H1 (cell line): ENCODE data around the gene SEC24B. TPM values are rescaled to one million over a fixed set of nuclear protein-coding genes. Genes with fewer than 3 reads are reported as not detected.

ENCODE experiments used
- CTCF ChIA-PET: fragments of 300-600 bp; sonication (Branson Sonifier 250); formaldehyde crosslinking; loops from one replicate; lab custom pipeline; 2021; ENCODE audit not compliant: partially characterized antibody; lab: Charles Lee
- POLR2A ChIA-PET: fragments of 300-600 bp; sonication (Branson Sonifier 250); formaldehyde crosslinking; loops from one replicate; lab custom pipeline; 2021; ENCODE audit warnings: inconsistent platforms; ENCODE audit not compliant: partially characterized antibody; lab: Charles Lee
- DNase-seq, 2 experiments: peaks; one replicate each; pipeline versions ENCODE4 v3.0.0 to v3.0.0-alpha.2; 2010 to 2022; ENCODE audit warnings: low spot score in 2 of 2, low read depth in 1 of 2, mixed read lengths in 1 of 2
- FAIRE-seq: peaks from 2 replicates; lab custom pipeline; 2011; peaks lifted over from hg19 to GRCh38; lab: Jason Lieb, UNC
- H2AFZ ChIP-seq: 2 replicates; pipeline ENCODE4 v1.8.1; 2012; ENCODE audit warnings: low read length, inconsistent platforms
- H2AK5ac ChIP-seq: 2 replicates; pipeline ENCODE4 v1.6.1; 2013; ENCODE audit warnings: low read depth, low read length
- H2BK120ac ChIP-seq: replicated peaks from 2 replicates; pipeline ENCODE3; 2013; ENCODE audit warnings: low read depth, low read length, inconsistent platforms
- H2BK12ac ChIP-seq: 2 replicates; pipeline ENCODE4 v1.6.1; 2013; ENCODE audit warnings: low read depth, low read length
- H2BK15ac ChIP-seq: 2 replicates; pipeline ENCODE4 v1.6.1; 2013; ENCODE audit warnings: low read length
- H2BK20ac ChIP-seq: 2 replicates; pipeline ENCODE4 v1.6.1; 2013; ENCODE audit warnings: low read length
- H2BK5ac ChIP-seq: 2 replicates; pipeline ENCODE4 v1.6.1; 2013; ENCODE audit warnings: low read depth, low read length
- H3K14ac ChIP-seq: 2 replicates; pipeline ENCODE4 v1.6.1; 2013; ENCODE audit warnings: inconsistent platforms; ENCODE audit not compliant: insufficient read length
- H3K18ac ChIP-seq: 2 replicates; pipeline ENCODE4 v1.6.1; 2013; ENCODE audit warnings: low read length; ENCODE audit errors: extremely low read depth
- H3K23ac ChIP-seq: 2 replicates; pipeline ENCODE4 v1.6.1; 2013; ENCODE audit warnings: inconsistent platforms; ENCODE audit not compliant: insufficient read length
- H3K23me2 ChIP-seq: 2 replicates; pipeline ENCODE4 v1.6.1; 2013; ENCODE audit warnings: low read depth, low read length
- H3K27ac ChIP-seq: 2 replicates; pipeline ENCODE4 v1.6.1; 2011; ENCODE audit warnings: low read depth, low read length, inconsistent platforms
- H3K27me3 ChIP-seq, 4 experiments: replicated peaks in 1 of 4; 1 replicate in 1 of 4; 2 replicates in 3 of 4; pipeline versions ENCODE4 v1.6.1 to v1.8.1; 2011 to 2013; ENCODE audit warnings: low read length in 3 of 4, mild to moderate bottlenecking in 3 of 4, inconsistent platforms in 2 of 4, mixed read lengths in 2 of 4, moderate library complexity in 1 of 4; ENCODE audit not compliant: control insufficient read depth in 3 of 4, insufficient read depth in 3 of 4; ENCODE audit errors: extremely low read depth in 1 of 4
- H3K36me3 ChIP-seq, 4 experiments: 2 replicates each; pipeline versions ENCODE4 v1.6.1 to v1.8.1; 2011 to 2013; ENCODE audit warnings: mild to moderate bottlenecking in 4 of 4, low read length in 3 of 4, moderate library complexity in 2 of 4, control low read depth in 1 of 4, inconsistent platforms in 1 of 4; ENCODE audit not compliant: insufficient read depth in 4 of 4, control insufficient read depth in 2 of 4
- H3K4ac ChIP-seq: replicated peaks from 2 replicates; pipeline ENCODE3; 2013; ENCODE audit warnings: low read length, low read depth, mixed read lengths, inconsistent platforms; ENCODE audit not compliant: insufficient read length
- H3K4me1 ChIP-seq, 4 experiments: replicated peaks in 1 of 4; 1 replicate in 1 of 4; 2 replicates in 3 of 4; pipeline versions ENCODE4 v1.6.1 to v1.8.1; 2011 to 2013; ENCODE audit warnings: low read length in 3 of 4, inconsistent platforms in 2 of 4, mixed read lengths in 1 of 4; ENCODE audit not compliant: insufficient read depth in 4 of 4, control insufficient read depth in 3 of 4
- H3K4me2 ChIP-seq, 2 experiments: 2 replicates each; pipeline versions ENCODE4 v1.6.1 to v1.8.1; 2011 to 2013; ENCODE audit warnings: low read depth in 2 of 2, low read length in 2 of 2, control low read depth in 1 of 2, inconsistent platforms in 1 of 2, mild to moderate bottlenecking in 1 of 2; ENCODE audit not compliant: insufficient read depth in 1 of 2
- H3K4me3 ChIP-seq, 4 experiments: fragments of 200-600, 300-600 bp in 1 of 4; sonication (generic), shearing (Covaris generic), sonication (Bioruptor Twin) in 1 of 4; 2 replicates each; pipeline versions ENCODE4 v1.5.1 to v1.8.1; 2011 to 2016; ENCODE audit warnings: low read length in 4 of 4, low read depth in 3 of 4, control low read depth in 2 of 4, inconsistent platforms in 2 of 4, mild to moderate bottlenecking in 2 of 4, mixed read lengths in 1 of 4, moderate library complexity in 1 of 4; ENCODE audit not compliant: insufficient read depth in 2 of 4; ENCODE audit errors: extremely low read depth in 1 of 4
- H3K56ac ChIP-seq: replicated peaks from 2 replicates; pipeline ENCODE3; 2013; ENCODE audit warnings: low read depth, mild to moderate bottlenecking, mixed read lengths, low read length, inconsistent platforms; ENCODE audit not compliant: insufficient read length
- H3K79me1 ChIP-seq: 2 replicates; pipeline ENCODE4 v1.6.1; 2013; ENCODE audit warnings: low read depth, low read length, control low read depth
- H3K79me2 ChIP-seq, 2 experiments: 2 replicates each; pipeline versions ENCODE4 v1.6.1 to v1.8.1; 2012 to 2013; ENCODE audit warnings: low read length in 2 of 2, mild to moderate bottlenecking in 2 of 2, inconsistent platforms in 1 of 2; ENCODE audit not compliant: insufficient read depth in 2 of 2, control insufficient read depth in 1 of 2
- H3K9ac ChIP-seq, 4 experiments: replicated peaks in 1 of 4; 1 replicate in 1 of 4; 2 replicates in 3 of 4; pipeline versions ENCODE4 v1.6.1 to v1.8.1; 2011 to 2013; ENCODE audit warnings: low read depth in 3 of 4, low read length in 3 of 4, control low read depth in 2 of 4, mild to moderate bottlenecking in 2 of 4, moderate library complexity in 2 of 4, inconsistent platforms in 1 of 4; ENCODE audit errors: extremely low read depth in 1 of 4
- H3K9me3 ChIP-seq, 2 experiments: 2 replicates each; pipeline versions ENCODE4 v1.6.1 to v1.8.1; 2012 to 2013; ENCODE audit warnings: mild to moderate bottlenecking in 2 of 2, moderate library complexity in 2 of 2, control low read depth in 1 of 2, inconsistent platforms in 1 of 2, low read depth in 1 of 2, low read length in 1 of 2, mixed read lengths in 1 of 2; ENCODE audit not compliant: insufficient read depth in 2 of 2
- H4K20me1 ChIP-seq, 2 experiments: replicated peaks in 1 of 2; 2 replicates each; pipeline versions ENCODE3 to v1.8.1; 2011 to 2013; ENCODE audit warnings: inconsistent platforms in 2 of 2, low read length in 2 of 2, mild to moderate bottlenecking in 1 of 2; ENCODE audit not compliant: insufficient read depth in 2 of 2, control insufficient read depth in 1 of 2
- H4K5ac ChIP-seq: 2 replicates; pipeline ENCODE4 v1.6.1; 2013; ENCODE audit warnings: low read length, low read depth, mixed read lengths, inconsistent platforms; ENCODE audit not compliant: insufficient read length
- H4K8ac ChIP-seq: 2 replicates; pipeline ENCODE4 v1.8.0; 2013; ENCODE audit warnings: mild to moderate bottlenecking, moderate library complexity, low read length, inconsistent platforms; ENCODE audit not compliant: insufficient read depth; ENCODE audit errors: extremely low read depth
- H4K91ac ChIP-seq: replicated peaks from 2 replicates; pipeline ENCODE3; 2013; ENCODE audit warnings: low read length, mixed read lengths, inconsistent platforms; ENCODE audit not compliant: insufficient read length
- CHD2 ChIP-seq: IDR thresholded peaks from 2 replicates; pipeline ENCODE4 v1.6.1; 2012; ENCODE audit warnings: low read length, improper control_type of control experiment
- HDAC6 ChIP-seq: IDR thresholded peaks from one replicate; pipeline ENCODE4 v1.7.1; 2012; ENCODE audit warnings: low read depth, mild to moderate bottlenecking, inconsistent platforms, low read length, moderate library complexity
- JUN ChIP-seq: IDR thresholded peaks from 2 replicates; pipeline ENCODE4 v1.6.1; 2011; ENCODE audit warnings: low read depth, mild to moderate bottlenecking, improper control_type of control experiment, low read length
- SP1 ChIP-seq: IDR thresholded peaks from 2 replicates; pipeline ENCODE4 v1.6.1; 2011; ENCODE audit warnings: low read depth, low read length
- SP2 ChIP-seq: IDR thresholded peaks from 2 replicates; pipeline ENCODE4 v1.6.1; 2012; ENCODE audit warnings: mild to moderate bottlenecking, low read length, inconsistent platforms
- WGBS, 2 experiments: shearing (Covaris generic) in 1 of 2; methylation state at CpG; one replicate each; pipeline versions ENCODE4 v1.1.6 to v1.1.7; 2013 to 2015; ENCODE audit warnings: low lambda C conversion rate in 2 of 2, mixed read lengths in 2 of 2, inconsistent platforms in 1 of 2, low coverage in 1 of 2, missing lambda C conversion rate in 1 of 2; ENCODE audit not compliant: insufficient replicate concordance in 2 of 2, insufficient coverage in 1 of 2, insufficient read length in 1 of 2; ENCODE audit errors: extremely low coverage in 1 of 2, missing lambda C conversion rate in 1 of 2; 5-methylcytosine and 5-hydroxymethylcytosine counted together
- polyA plus RNA-seq, 7 experiments: library from polyadenylated mRNA; depleted of rRNA in 3 of 7; stranded (reverse) in 5 of 7; unstranded in 2 of 7; fragments of >200 nt in 5 of 7; fragments of 200-250 nt in 2 of 7; gene quantifications; 1 replicate in 5 of 7; 2 replicates in 1 of 7; 4 replicates in 1 of 7; pipeline versions ENCODE4 v1.2.1 to v1.2.3, GENCODE V29; 2011 to 2013; ENCODE audit warnings: missing spikeins in 2 of 7, mixed read lengths in 2 of 7
- total RNA-seq: library from RNA; stranded (reverse); fragmentation: NEBNext Ultra II Directional; extraction: Animal tissue kit (Norgen Biotek cat#: 25700); gene quantifications from 2 replicates; pipeline ENCODE4 v1.2.1, GENCODE V29; 2021

SEC24B gene
- total and polyA plus RNA-seq, 2 of the 8 experiments (the other 6 are each of a cell fraction or from before 2014, with no cell fraction given): 25.6 to 30.9 TPM

DNA sequence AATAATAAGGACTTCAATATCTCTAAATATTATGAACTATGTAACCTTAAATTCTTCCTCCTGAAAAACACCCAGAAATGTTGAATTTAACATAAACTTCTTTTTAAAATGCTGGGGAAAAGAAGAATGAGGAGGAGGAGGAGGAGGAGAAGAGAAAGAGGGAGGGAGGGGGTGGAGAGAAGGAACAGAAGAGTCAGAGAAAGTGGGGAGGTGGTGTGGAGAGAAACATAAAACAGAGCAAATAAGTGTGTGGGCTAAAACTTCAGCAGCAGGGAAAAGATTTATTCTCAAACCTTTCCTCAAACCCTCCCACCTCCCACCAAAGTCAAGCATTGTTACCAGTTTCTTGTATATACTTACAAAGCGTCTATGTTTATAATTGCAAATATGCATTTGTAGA is 34.7 kb upstream of the SEC24B start:
- H3K9ac ChIP-seq: no peak overlapping the region
- H3K14ac ChIP-seq: no peak overlapping the region
- no peaks in the 10 kb centered on the region for H3K27me3 ChIP-seq
- no peak for DNase-seq
- H4K91ac ChIP-seq: no peak overlapping the region
- no peaks in the 10 kb centered on the region for H3K23me2 ChIP-seq
- no peaks in the 10 kb centered on the region for H3K79me1 ChIP-seq
- TF ChIP-seq SP1: no peak
- TF ChIP-seq CHD2: no peak
- no peak for TF ChIP-seq HDAC6
- no peak for TF ChIP-seq SP2
- TF ChIP-seq JUN: no peak
- H2AK5ac ChIP-seq: no peak overlapping the region
- H2AFZ ChIP-seq: no peak overlapping the region
- H4K5ac ChIP-seq: no peak overlapping the region
- no peak overlapping the region for H3K18ac ChIP-seq
- H2BK20ac ChIP-seq: no peak overlapping the region
- no peak for FAIRE-seq
- H2BK5ac ChIP-seq: no peak overlapping the region
- H3K36me3 ChIP-seq: no peaks in the 10 kb centered on the region
- H3K4ac ChIP-seq: no peak overlapping the region
- no peak overlapping the region for H2BK120ac ChIP-seq
- H3K4me3 ChIP-seq: no peak overlapping the region
- ChIA-PET CTCF (no interaction called here), POLR2A (no interaction called here)
- no peaks in the 10 kb centered on the region for H3K4me1 ChIP-seq
- H4K20me1 ChIP-seq: no peaks in the 10 kb centered on the region
- no peaks in the 10 kb centered on the region for H3K79me2 ChIP-seq
- no peak overlapping the region for H4K8ac ChIP-seq
- H2BK15ac ChIP-seq: no peak overlapping the region
- no peak overlapping the region for H3K4me2 ChIP-seq
- H3K56ac ChIP-seq: no peak overlapping the region
- no peak overlapping the region for H3K23ac ChIP-seq
- 93% methylated on average over 1 of the region's 1 CpG; no CpG with 5 or more reads in 1 of the 2 experiments for WGBS, 2 experiments
- H3K9me3 ChIP-seq: no peaks in the 10 kb centered on the region
- no peak overlapping the region for H2BK12ac ChIP-seq
- H3K27ac ChIP-seq: no peak overlapping the region
